HEK293 (cell line): ENCODE measurements around the gene FILIP1L.
A peak's percentile ranks its signal among the peaks of the same experiment; 100 is the strongest.

ENCODE experiments used
- CTCF ChIA-PET: fragments of 350-600 bp; formaldehyde crosslinking; extraction: SDS; loops from one replicate; lab custom pipeline; 2021; ENCODE audit warnings: antibody characterized with exemption; lab: Yijun Ruan, JAX
- POLR2A ChIA-PET: fragments of 300-600 bp; formaldehyde crosslinking; extraction: SDS; loops from one replicate; lab custom pipeline; 2020; ENCODE audit warnings: antibody characterized with exemption, inconsistent platforms; lab: Yijun Ruan, JAX
- H3K27ac ChIP-seq: fragments of 200-500 bp; sonication (Bioruptor generic); 2 replicates; pipeline ENCODE4 v1.5.1; 2014; ENCODE audit warnings: low read depth, low read length, control low read depth, inconsistent platforms; ENCODE audit errors: extremely low read depth
- H3K36me3 ChIP-seq, 2 experiments: fragments of 200-500 bp in 1 of 2; sonication (Bioruptor generic) in 1 of 2; 1 replicate in 1 of 2; 2 replicates in 1 of 2; pipeline ENCODE4 v1.5.1; 2014 to 2017; ENCODE audit warnings: inconsistent platforms in 2 of 2, low read length in 2 of 2; ENCODE audit not compliant: control insufficient read depth in 2 of 2, insufficient read depth in 1 of 2
- H3K4me1 ChIP-seq: fragments of 200-500 bp; sonication (Bioruptor generic); 2 replicates; pipeline ENCODE4 v1.5.1; 2014; ENCODE audit warnings: mild to moderate bottlenecking, low read length, inconsistent platforms; ENCODE audit not compliant: control insufficient read depth, insufficient read depth
- H3K4me3 ChIP-seq: 2 replicates; pipeline ENCODE4 v1.5.1; 2011; ENCODE audit warnings: low read depth, mild to moderate bottlenecking, control low read depth, low read length, moderate library complexity
- H3K9me3 ChIP-seq: fragments of 200-500 bp; sonication (Bioruptor generic); 2 replicates; pipeline ENCODE4 v1.5.1; 2014; ENCODE audit warnings: low read depth, low read length, inconsistent platforms; ENCODE audit not compliant: control insufficient read depth, insufficient read depth
- GLIS1 ChIP-seq: fragments of 450-650 bp; formaldehyde crosslinking; IDR thresholded peaks from 2 replicates; pipeline ENCODE4 v1.5.1; 2016; ENCODE audit warnings: missing biosample characterization, missing genetic modification characterization
- KLF10 ChIP-seq: fragments of 450-650 bp; IDR thresholded peaks from 2 replicates; pipeline ENCODE4 v1.5.1; 2018; ENCODE audit warnings: missing biosample characterization, mild to moderate bottlenecking, missing genetic modification characterization
- ZEB2 ChIP-seq: fragments of 450-650 bp; formaldehyde crosslinking; IDR thresholded peaks from 2 replicates; pipeline ENCODE4 v1.5.1; 2016; ENCODE audit warnings: missing biosample characterization, missing genetic modification characterization
- ZIC2 ChIP-seq: fragments of 450-650 bp; formaldehyde crosslinking; IDR thresholded peaks from 2 replicates; pipeline ENCODE4 v1.5.1; 2016; ENCODE audit warnings: missing biosample characterization, missing genetic modification characterization
- ZNF311 ChIP-seq: fragments of 450-650 bp; formaldehyde crosslinking; IDR thresholded peaks from 2 replicates; pipeline ENCODE4 v1.5.1; 2017; ENCODE audit warnings: missing biosample characterization, missing genetic modification characterization, borderline replicate concordance
- ZNF555 ChIP-seq: fragments of 450-650 bp; formaldehyde crosslinking; conservative IDR thresholded peaks from 2 replicates; pipeline ENCODE4 v1.5.1; 2017; ENCODE audit warnings: missing biosample characterization, mild to moderate bottlenecking, missing genetic modification characterization, inconsistent platforms
- ZNF629 ChIP-seq: fragments of 450-650 bp; formaldehyde crosslinking; IDR thresholded peaks from 2 replicates; pipeline ENCODE4 v1.5.1; 2017; ENCODE audit warnings: missing biosample characterization, missing genetic modification characterization
- ZNF660 ChIP-seq: fragments of 450-650 bp; IDR thresholded peaks from 2 replicates; pipeline ENCODE4 v1.5.1; 2018; ENCODE audit warnings: missing biosample characterization, mild to moderate bottlenecking, missing genetic modification characterization
- ZNF664 ChIP-seq: fragments of 450-650 bp; formaldehyde crosslinking; IDR thresholded peaks from 2 replicates; pipeline ENCODE4 v1.5.1; 2016; ENCODE audit warnings: missing biosample characterization, missing genetic modification characterization
- ZNF785 ChIP-seq: fragments of 450-650 bp; formaldehyde crosslinking; IDR thresholded peaks from 2 replicates; pipeline ENCODE4 v1.5.1; 2016; ENCODE audit warnings: missing biosample characterization, missing genetic modification characterization
- TF ChIP-seq, protein P1 (sequence below): fragments of 450-650 bp; formaldehyde crosslinking; IDR thresholded peaks from 2 replicates; pipeline ENCODE4 v1.5.1; 2016; ENCODE audit warnings: missing biosample characterization, missing genetic modification characterization
- TF ChIP-seq, protein P2 (sequence below): fragments of 450-650 bp; formaldehyde crosslinking; IDR thresholded peaks from 2 replicates; pipeline ENCODE4 v1.5.1; 2016; ENCODE audit warnings: missing biosample characterization, missing genetic modification characterization
- TF ChIP-seq, protein P3 (sequence below): fragments of 450-650 bp; formaldehyde crosslinking; IDR thresholded peaks from 2 replicates; pipeline ENCODE4 v1.5.1; 2017; ENCODE audit warnings: missing biosample characterization, missing genetic modification characterization
- TF ChIP-seq, protein P4 (sequence below): fragments of 450-650 bp; formaldehyde crosslinking; IDR thresholded peaks from 2 replicates; pipeline ENCODE4 v1.5.1; 2017; ENCODE audit warnings: missing biosample characterization, missing genetic modification characterization

Gene FILIP1L

DNA sequence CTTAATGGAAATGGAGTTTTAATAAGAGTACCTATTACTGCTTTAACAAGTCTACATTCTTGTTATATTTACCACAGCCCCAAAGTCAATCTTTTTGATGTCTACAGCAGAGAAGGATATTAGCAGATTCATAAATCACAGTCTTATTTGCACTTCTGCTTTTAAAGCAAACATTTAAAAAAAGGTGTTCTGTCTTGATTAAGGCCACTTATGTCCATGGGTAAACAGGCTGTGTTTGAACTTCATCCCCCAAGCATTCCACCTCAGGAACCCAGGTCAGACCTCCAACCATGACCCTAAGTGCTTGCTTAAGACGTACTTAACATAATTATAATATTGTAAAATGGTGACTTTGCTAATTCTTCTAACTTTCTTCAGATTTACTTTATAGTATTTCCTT lies 183.2 kb downstream of the FILIP1L start:
- no peak overlapping the region for H3K27ac ChIP-seq
- H3K9me3 ChIP-seq: no peaks in the 10 kb centered on the region
- ChIA-PET POLR2A (no interaction called here), CTCF (interaction anchor here (0.6 kb wide), 1 partner anchor 76 kb away, joined by 7 read pairs; no protein-coding TSS in a partner anchor)
- H3K4me3 ChIP-seq: no peak overlapping the region
- TF ChIP-seq ZNF311 (tag by site-specific recombination) (no peak), ZNF664 (tag by site-specific recombination) (no peak)
- no peaks in the 10 kb centered on the region for H3K36me3 ChIP-seq
- 0 out of 2 replicates have a peak, but pooled peaks cover 2% of the 10 kb centered on the region for H3K4me1 ChIP-seq

DNA sequence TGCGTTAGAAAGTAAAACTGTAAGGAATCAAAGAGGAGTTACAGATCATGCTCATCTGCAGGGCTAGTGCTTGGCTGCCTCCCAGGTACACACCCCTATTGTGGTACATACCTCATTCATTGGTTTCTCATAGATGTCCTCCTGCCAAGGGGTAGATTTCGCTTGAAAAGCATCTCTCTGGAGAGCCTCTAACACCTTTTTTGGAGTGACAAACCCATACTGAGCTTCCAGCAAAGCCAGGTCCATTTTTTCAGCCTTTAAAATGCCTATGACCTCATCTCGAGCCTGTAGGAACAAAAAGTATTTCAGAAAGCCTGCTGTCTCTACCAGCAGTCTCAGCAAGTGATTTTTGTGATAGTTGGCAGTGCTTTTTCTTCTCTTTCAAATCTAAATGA lies 184.6 kb downstream of the FILIP1L start:
- Histone ChIP-seq H3K4me1 (0 out of 2 replicates have a peak, but pooled peaks cover 4% of the 10 kb centered on the region), H3K27ac (no peak overlapping the region), H3K4me3 (no peak overlapping the region)
- ChIA-PET POLR2A (no interaction called here), CTCF (no interaction called here)
- TF ChIP-seq, protein P1, sequence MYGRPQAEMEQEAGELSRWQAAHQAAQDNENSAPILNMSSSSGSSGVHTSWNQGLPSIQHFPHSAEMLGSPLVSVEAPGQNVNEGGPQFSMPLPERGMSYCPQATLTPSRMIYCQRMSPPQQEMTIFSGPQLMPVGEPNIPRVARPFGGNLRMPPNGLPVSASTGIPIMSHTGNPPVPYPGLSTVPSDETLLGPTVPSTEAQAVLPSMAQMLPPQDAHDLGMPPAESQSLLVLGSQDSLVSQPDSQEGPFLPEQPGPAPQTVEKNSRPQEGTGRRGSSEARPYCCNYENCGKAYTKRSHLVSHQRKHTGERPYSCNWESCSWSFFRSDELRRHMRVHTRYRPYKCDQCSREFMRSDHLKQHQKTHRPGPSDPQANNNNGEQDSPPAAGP: no peak
- TF ChIP-seq, protein P2, sequence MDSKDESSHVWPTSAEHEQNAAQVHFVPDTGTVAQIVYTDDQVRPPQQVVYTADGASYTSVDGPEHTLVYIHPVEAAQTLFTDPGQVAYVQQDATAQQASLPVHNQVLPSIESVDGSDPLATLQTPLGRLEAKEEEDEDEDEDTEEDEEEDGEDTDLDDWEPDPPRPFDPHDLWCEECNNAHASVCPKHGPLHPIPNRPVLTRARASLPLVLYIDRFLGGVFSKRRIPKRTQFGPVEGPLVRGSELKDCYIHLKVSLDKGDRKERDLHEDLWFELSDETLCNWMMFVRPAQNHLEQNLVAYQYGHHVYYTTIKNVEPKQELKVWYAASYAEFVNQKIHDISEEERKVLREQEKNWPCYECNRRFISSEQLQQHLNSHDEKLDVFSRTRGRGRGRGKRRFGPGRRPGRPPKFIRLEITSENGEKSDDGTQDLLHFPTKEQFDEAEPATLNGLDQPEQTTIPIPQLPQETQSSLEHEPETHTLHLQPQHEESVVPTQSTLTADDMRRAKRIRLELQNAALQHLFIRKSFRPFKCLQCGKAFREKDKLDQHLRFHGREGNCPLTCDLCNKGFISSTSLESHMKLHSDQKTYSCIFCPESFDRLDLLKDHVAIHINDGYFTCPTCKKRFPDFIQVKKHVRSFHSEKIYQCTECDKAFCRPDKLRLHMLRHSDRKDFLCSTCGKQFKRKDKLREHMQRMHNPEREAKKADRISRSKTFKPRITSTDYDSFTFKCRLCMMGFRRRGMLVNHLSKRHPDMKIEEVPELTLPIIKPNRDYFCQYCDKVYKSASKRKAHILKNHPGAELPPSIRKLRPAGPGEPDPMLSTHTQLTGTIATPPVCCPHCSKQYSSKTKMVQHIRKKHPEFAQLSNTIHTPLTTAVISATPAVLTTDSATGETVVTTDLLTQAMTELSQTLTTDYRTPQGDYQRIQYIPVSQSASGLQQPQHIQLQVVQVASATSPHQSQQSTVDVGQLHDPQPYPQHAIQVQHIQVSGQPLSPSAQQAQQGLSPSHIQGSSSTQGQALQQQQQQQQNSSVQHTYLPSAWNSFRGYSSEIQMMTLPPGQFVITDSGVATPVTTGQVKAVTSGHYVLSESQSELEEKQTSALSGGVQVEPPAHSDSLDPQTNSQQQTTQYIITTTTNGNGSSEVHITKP (tag by site-specific recombination): peak; percentile 81
- TF ChIP-seq GLIS1 (tag by site-specific recombination) (0 out of 2 replicates have a peak, but pooled peaks have one; percentile 39), ZNF785 (tag by site-specific recombination) (no peak), ZEB2 (no peak), ZNF555 (tag by site-specific recombination) (no peak), KLF10 (tag by site-specific recombination) (peak; percentile 47; the same call in 1 of the 2 replicates), ZNF629 (tag by site-specific recombination) (0 out of 2 replicates have a peak, but pooled peaks have one; percentile 20), ZIC2 (tag by site-specific recombination) (peak; percentile 25; the same call in 1 of the 2 replicates), ZNF660 (tag by site-specific recombination) (no peak)
- TF ChIP-seq, protein P3, sequence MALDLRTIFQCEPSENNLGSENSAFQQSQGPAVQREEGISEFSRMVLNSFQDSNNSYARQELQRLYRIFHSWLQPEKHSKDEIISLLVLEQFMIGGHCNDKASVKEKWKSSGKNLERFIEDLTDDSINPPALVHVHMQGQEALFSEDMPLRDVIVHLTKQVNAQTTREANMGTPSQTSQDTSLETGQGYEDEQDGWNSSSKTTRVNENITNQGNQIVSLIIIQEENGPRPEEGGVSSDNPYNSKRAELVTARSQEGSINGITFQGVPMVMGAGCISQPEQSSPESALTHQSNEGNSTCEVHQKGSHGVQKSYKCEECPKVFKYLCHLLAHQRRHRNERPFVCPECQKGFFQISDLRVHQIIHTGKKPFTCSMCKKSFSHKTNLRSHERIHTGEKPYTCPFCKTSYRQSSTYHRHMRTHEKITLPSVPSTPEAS (tag by site-specific recombination): peak; percentile 10; the same call in 1 of the 2 replicates
- TF ChIP-seq, protein P4, sequence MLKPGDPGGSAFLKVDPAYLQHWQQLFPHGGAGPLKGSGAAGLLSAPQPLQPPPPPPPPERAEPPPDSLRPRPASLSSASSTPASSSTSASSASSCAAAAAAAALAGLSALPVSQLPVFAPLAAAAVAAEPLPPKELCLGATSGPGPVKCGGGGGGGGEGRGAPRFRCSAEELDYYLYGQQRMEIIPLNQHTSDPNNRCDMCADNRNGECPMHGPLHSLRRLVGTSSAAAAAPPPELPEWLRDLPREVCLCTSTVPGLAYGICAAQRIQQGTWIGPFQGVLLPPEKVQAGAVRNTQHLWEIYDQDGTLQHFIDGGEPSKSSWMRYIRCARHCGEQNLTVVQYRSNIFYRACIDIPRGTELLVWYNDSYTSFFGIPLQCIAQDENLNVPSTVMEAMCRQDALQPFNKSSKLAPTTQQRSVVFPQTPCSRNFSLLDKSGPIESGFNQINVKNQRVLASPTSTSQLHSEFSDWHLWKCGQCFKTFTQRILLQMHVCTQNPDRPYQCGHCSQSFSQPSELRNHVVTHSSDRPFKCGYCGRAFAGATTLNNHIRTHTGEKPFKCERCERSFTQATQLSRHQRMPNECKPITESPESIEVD (tag by site-specific recombination): peak; percentile 59
- TF ChIP-seq, all 188 proteins: peak for 7
- H3K36me3 ChIP-seq: no peaks in the 10 kb centered on the region
- no peaks in the 10 kb centered on the region for H3K9me3 ChIP-seq
